ENCODE measurements around the gene NUP214.
"Not testable (repeated sequence)": the region's sequence is repeated elsewhere in the genome, so short reads cannot be mapped to it uniquely, and the experiment has no call there.

NUP214 gene

DNA sequence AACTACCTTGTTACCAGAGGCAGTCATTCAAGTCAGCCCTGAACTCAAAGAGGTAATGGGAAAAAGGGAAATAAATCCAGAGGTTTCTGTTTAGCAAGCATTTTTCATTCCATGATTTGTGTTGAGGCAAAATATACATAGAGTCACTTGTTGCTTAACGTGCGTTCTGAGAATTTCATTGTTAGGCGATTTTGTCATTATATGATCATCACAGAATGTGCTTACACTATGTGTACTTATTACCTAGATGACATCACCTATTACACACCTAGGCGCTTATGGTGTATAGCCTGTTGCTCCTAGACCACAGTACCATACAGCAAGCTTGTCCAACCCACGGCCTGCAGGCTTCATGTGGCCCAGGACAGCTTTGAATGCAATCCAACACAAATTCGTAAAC is 36.2 kb downstream of the NUP214 start:
- no peak for DNase-seq (ENCODE audit: low read depth)

- no peak for DNase-seq (ENCODE audit: low read depth)
These were observed 37.5 kb downstream of the NUP214 start for GRCh38 chr9:131162886-131163285.

- DNase-seq (ENCODE audit: low read depth) = no peak
These were observed 40.1 kb downstream of the NUP214 start for GRCh38 chr9:131165523-131165922.

DNA sequence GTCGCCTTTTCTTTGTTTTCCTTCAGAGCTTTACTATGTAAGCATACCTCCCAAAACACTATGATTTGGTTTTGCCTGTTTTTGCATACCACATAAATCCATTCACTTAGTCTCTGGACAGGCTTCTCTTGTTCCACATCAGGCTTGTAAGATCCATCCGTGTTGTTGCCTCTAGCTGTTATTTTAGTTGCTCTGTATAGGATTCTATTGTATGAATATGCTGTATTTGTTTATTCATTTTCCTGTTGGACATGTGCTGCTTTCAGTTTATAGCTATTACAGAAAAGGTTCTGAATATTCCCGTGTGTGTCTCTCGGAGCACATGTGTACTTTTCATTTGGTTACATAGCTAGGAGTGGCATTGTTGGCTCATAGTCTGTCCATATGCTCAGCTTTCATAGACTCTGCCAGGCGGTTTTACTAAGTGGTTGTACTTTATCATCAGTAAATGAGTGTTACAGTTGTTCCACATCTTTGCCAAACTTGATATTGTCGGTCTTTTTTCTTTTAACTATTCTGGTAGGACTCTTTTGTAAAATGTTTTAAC is 41.8 kb downstream of the NUP214 start:
- no peak for DNase-seq (ENCODE audit: low read depth)

GRCh38 chr9:131167936-131168335 is 42.5 kb downstream of the NUP214 start:
- no peak for DNase-seq (ENCODE audit: low read depth)

- DNase-seq (ENCODE audit: low read depth) = no peak
These were observed 44.3 kb downstream of the NUP214 start for GRCh38 chr9:131169563-131170240.

DNA sequence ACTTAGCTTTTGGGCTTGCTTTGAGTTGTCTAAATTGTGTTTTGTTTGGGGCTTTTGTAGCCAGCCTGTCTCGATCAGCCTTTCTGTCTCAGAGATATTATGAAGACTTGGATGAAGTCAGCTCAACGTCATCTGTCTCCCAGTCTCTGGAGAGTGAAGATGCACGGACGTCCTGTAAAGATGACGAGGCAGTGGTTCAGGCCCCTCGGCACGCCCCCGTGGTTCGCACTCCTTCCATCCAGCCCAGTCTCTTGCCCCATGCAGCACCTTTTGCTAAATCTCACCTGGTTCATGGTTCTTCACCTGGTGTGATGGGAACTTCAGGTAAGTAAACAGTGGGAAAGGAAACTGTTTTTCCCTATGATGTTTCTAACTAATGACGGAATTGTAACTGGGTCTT is 48.6 kb downstream of the NUP214 start:
- no peak for DNase-seq (ENCODE audit: low read depth)

DNA sequence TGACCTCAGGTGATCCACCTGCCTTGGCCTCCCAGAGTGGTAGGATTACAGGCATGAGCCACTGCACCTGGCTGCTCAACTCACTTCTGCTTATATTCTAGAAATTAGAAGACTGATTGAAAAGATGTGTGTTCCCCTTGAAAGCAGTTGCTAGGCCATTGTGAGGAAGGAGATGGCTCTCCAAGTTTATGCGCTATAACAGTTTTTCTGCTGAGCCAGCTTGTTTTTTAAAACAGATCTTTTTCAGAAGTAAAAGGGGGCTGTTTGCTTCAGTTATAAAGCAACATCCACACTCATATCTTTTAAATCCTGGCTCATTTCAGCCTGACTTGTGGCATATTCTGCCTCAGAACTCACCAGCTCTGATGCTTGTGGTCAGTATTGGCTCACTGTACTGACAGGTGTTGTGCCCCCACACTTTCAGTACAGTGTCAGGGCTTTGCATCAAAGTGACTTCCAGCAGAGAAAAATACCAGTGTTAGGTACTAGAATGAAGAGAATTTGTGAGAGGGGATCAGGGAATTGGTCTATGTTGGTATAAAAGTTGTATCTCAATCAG is 49.4 kb downstream of the NUP214 start:
- DNase-seq (ENCODE audit: low read depth) = no peak

DNA sequence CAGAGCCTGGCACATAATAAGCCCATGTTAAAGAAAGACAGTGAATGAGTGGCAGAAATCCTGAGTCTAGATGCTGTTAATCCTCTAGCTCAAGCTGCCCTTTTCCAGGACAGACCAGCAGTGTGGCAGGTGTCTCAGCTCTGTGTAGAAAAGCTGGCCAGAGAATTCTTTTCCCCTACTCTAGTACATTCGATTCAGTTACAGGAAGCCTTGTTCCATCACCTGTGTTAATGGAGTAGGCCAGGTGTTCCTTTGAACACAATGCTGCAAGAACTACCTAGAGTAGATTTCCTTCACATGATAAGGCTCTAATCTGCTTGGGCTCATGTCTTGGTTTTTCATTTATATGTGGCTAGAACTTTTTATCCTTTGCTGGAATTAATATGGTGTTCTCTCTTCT is 52.5 kb downstream of the NUP214 start:
- DNase-seq (ENCODE audit: low read depth) = no peak

GRCh38 chr9:131178382-131178781 is 53.0 kb downstream of the NUP214 start:
- peak; percentile 30 for DNase-seq (ENCODE audit: low read depth)

- DNase-seq (ENCODE audit: low read depth) = no peak
These were observed 53.5 kb downstream of the NUP214 start for GRCh38 chr9:131178926-131179325.

GRCh38 chr9:131179561-131180219 is 54.3 kb downstream of the NUP214 start:
- DNase-seq (ENCODE audit: low read depth) = peak; percentile 87

GRCh38 chr9:131180454-131180853 is 55.1 kb downstream of the NUP214 start:
- peak; percentile 90 for DNase-seq (ENCODE audit: low read depth)

DNA sequence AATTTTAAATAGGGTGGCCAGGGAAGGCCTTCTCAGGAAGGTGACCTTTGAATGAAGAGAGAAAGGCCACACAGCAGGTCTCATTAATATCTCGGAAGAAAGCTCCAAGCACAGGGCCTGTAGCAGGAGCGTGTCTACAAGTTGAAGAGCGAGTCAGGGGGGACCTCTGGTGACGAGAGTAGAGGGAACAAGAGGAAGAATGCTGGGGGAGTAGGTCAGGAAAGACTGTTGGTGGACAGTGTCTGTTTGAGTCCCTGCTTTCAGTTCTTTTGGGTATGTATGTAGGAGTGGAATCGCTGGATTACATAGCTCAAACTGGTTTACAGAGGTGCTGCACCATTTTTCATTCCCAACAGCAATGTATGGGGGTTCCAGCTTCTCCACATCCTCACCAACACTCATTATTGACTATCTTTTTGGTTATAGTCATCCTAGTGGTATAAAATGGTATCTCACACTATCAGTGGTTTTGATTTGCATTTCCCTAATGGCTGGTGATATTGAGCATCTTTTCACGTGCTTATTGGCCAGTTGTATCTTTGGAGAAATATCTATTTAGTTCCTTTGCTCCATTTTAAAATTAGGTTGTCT is 55.8 kb downstream of the NUP214 start:
- no peak for DNase-seq (ENCODE audit: low read depth)

- no peak for DNase-seq (ENCODE audit: low read depth)
These were observed 60.5 kb downstream of the NUP214 start for GRCh38 chr9:131185924-131186323.

GRCh38 chr9:131186622-131187021 is 61.2 kb downstream of the NUP214 start:
- no peak for DNase-seq (ENCODE audit: low read depth)

- no peak for DNase-seq (ENCODE audit: low read depth)
These were observed 62.6 kb downstream of the NUP214 start for GRCh38 chr9:131187957-131188356.

- DNase-seq (ENCODE audit: low read depth) = no peak
These were observed 63.6 kb downstream of the NUP214 start for GRCh38 chr9:131188976-131189375.

DNA sequence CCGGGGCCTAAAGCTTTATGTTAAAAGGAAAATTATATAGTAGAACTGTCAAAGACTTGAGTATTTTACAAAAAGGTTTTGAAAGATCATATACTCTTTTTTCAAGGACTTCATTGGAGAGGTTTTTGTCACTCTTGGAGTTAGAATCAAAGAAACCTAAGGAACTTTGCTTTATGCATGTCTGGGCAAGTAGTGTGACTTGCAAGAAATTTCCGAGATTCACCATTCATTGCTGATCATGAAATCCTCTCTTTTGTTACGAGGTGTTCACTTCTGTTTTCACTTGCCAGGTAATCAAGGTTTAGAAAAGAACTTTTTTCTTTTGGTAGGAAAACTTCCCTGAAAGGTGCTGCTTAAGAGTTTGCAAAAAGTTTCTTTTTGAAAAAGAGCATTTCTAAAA is 64.8 kb downstream of the NUP214 start:
- DNase-seq (ENCODE audit: low read depth) = no peak

DNA sequence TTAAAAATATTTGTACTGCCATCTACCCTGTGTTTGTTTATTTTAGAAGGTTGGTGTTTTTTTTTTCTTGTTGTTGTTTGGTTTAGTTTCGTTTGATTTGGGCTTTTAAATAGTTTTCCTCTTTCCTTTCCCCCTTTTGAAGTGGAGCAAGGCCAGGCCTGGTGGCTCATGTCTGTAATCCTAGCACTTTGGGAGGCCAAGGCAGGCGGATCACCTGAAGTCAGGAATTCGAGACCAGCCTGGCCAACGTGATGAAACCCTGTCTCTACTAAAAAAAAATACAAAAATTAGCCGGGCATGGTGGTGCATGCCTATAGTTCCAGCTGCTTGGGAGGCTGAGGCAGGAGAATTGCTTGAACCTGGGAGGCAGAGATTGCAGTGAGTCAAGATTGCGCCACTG is 65.6 kb downstream of the NUP214 start:
- not testable (repeated sequence) for DNase-seq (ENCODE audit: low read depth)

DNA sequence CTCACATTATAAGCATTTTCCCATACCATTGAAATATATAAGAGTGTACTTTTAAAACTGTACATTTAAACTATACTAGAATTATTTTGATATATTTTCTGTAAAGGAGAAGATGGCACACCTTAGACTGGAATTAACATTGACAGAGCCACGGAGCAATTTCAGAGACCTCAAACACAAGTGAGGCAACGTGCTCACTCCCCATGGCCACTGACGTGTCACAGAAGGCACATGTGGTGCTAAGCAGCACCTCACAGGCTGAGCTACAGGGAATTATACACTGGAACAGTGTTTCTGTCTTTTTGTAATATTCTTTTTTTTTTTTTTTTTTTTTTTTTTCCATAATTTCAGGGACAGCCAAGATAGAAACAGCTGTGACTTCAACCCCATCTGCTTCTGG is 66.5 kb downstream of the NUP214 start:
- no peak for DNase-seq (ENCODE audit: low read depth)

DNA sequence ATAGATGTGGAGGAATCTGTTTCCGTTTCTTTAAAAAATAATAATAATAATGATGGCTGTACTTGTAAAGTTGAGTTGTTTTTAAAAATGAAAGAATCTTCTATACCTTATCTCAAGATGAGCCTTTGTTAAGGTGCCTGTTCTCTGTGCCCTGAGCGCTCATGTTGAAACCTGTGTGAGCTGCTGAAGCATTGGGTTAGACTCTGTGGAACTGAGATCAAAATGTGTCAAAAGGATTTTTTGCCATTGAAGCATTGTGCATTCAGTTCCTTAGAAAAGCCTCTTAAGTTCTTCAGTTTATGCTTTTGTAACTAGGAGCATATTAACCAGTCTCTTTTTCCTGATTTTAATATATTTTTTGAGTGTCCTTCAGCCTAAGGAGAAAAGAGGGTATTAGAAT is 67.7 kb downstream of the NUP214 start:
- DNase-seq (ENCODE audit: low read depth) = no peak

DNA sequence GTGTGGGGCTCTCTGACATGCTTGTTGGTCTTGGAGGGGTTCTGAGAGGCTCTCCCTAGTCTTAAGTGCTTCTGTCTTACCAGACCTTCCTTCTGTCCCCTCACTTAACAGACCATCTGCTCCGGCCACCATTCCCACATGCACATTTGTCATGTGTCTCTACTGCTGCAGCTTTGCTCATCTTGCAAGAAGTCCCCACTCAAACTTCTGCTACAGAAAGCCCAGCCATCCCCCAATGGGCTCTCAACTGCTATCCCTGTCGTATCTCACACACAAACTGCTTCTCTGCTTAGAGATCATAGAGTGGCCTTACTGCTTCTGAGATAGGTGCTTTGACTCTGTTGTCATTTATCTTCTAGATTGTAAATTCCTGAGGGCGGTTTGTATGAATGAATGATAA is 69.4 kb downstream of the NUP214 start:
- DNase-seq (ENCODE audit: low read depth) = no peak

All from GM04504 (cell line).